HG02981 (cell line): ENCODE data around the gene ZNF488.
"Not testable (repeated sequence)": the region's sequence is repeated elsewhere in the genome, so short reads cannot be mapped to it uniquely, and the experiment has no call there.

Experiments used
- ATAC-seq: cut with Tn5 transposase; IDR thresholded peaks from one replicate; pipeline ENCODE4 v1.9.1; 2021; ENCODE audit warnings: mild to moderate bottlenecking, moderate library complexity; ENCODE audit not compliant: unreplicated experiment

The ZNF488 gene

GRCh38 chr10:47384148-47384921, at the start of gene ZNF488:
TSS of gene ZNF488 (minus strand) at chr10:47384293. CDS start at chr10:47368829, 15,464 bp downstream.
- ATAC-seq, result peak; percentile 82

GRCh38 chr10:47425813-47426419, 41.8 kb upstream of the ZNF488 start:
- no peak for ATAC-seq

GRCh38 chr10:47424231-47424630, 40.1 kb upstream of the ZNF488 start:
- ATAC-seq, result no peak

- no peak for ATAC-seq
Measured at GRCh38 chr10:47423476-47423875, 39.4 kb upstream of the ZNF488 start.

- ATAC-seq, result no peak
Measured at GRCh38 chr10:47421057-47421952, 37.2 kb upstream of the ZNF488 start.

- ATAC-seq, result no peak
Measured at GRCh38 chr10:47420305-47421056, 36.4 kb upstream of the ZNF488 start.

- no peak for ATAC-seq
Measured at GRCh38 chr10:47419421-47419820, 35.3 kb upstream of the ZNF488 start.

GRCh38 chr10:47418966-47419365, 34.9 kb upstream of the ZNF488 start:
- ATAC-seq, result no peak

GRCh38 chr10:47418321-47418720, 34.2 kb upstream of the ZNF488 start:
- ATAC-seq, result no peak

- not testable (repeated sequence) for ATAC-seq
Measured at GRCh38 chr10:47416305-47417218, 32.5 kb upstream of the ZNF488 start.

GRCh38 chr10:47415520-47416304, 31.6 kb upstream of the ZNF488 start:
- ATAC-seq, result no peak

GRCh38 chr10:47414752-47415519, 30.8 kb upstream of the ZNF488 start:
- ATAC-seq, result no peak

GRCh38 chr10:47414227-47414592, 30.1 kb upstream of the ZNF488 start:
- ATAC-seq, result no peak

- ATAC-seq, result no peak
Measured at GRCh38 chr10:47413531-47414226, 29.6 kb upstream of the ZNF488 start.

GRCh38 chr10:47412869-47413268, 28.8 kb upstream of the ZNF488 start:
- ATAC-seq, result no peak

- ATAC-seq, result no peak
Measured at GRCh38 chr10:47412177-47412730, 28.2 kb upstream of the ZNF488 start.

- ATAC-seq, result no peak
Measured at GRCh38 chr10:47410862-47411261, 26.8 kb upstream of the ZNF488 start.
